CD4-positive, alpha-beta T cell treated with Interleukin-21 for 1 hour (primary cell): ENCODE measurements around the gene DLX6.
"Not testable (repeated sequence)": the region's sequence is repeated elsewhere in the genome, so short reads cannot be mapped to it uniquely, and the experiment has no call there.

Source experiments
- DNase-seq: peaks from one replicate; pipeline ENCODE4 v3.0.0-alpha.2; 2020

Gene DLX6

GRCh38 chr7:97024209-97025129 lies 19.1 kb downstream of the DLX6 start, which contains the start of gene DLX5:
DLX5 (minus strand) TSS chr7:97024831; CDS start chr7:97024623, 208 bp downstream.
- no peak for DNase-seq

GRCh38 chr7:97025130-97025499 lies 19.8 kb downstream of the DLX6 start:
- DNase-seq, result no peak

- DNase-seq, result no peak
Observed at GRCh38 chr7:97025983-97026714, 20.8 kb downstream of the DLX6 start.

- peak; percentile 2 for DNase-seq
Observed at GRCh38 chr7:97026715-97027426, 21.5 kb downstream of the DLX6 start.

GRCh38 chr7:97027427-97028234 lies 22.3 kb downstream of the DLX6 start:
- DNase-seq, result peak; percentile 66

GRCh38 chr7:97034213-97034852 lies 29.0 kb downstream of the DLX6 start:
- not testable (repeated sequence) for DNase-seq

GRCh38 chr7:97039374-97040065 lies 34.2 kb downstream of the DLX6 start:
- no peak for DNase-seq

- DNase-seq, result no peak
Observed at GRCh38 chr7:97043281-97043680, 37.9 kb downstream of the DLX6 start.
